Testis (tissue), 3 donors: Measurements from ENCODE around the gene XRCC1. TPM values are rescaled to one million over a fixed set of nuclear protein-coding genes. Genes with fewer than 3 reads are reported as not detected.

Source experiments
- DNase-seq: peaks from one replicate; pipeline ENCODE4 v3.0.0-alpha.2; 2019
- H3K27ac ChIP-seq, 2 donors: fragments of 200-600 bp; sonication (generic); one replicate each; pipeline ENCODE4 v1.5.1; 2019
- H3K27me3 ChIP-seq: fragments of 200-600 bp; sonication (generic); one replicate; pipeline ENCODE4 v1.5.1; 2019
- H3K36me3 ChIP-seq: fragments of 200-600 bp; sonication (generic); one replicate; pipeline ENCODE4 v1.5.1; 2017; ENCODE audit warnings: low read depth; ENCODE audit errors: missing control alignments
- H3K4me1 ChIP-seq: fragments of 200-600 bp; sonication (generic); one replicate; pipeline ENCODE4 v1.5.1; 2019
- H3K4me3 ChIP-seq, 2 donors: fragments of 200-600 bp; sonication (generic); one replicate each; pipeline ENCODE4 v1.5.1; 2017 to 2019
- H3K9me3 ChIP-seq: fragments of 200-600 bp; sonication (generic); one replicate; pipeline ENCODE4 v1.5.1; 2017
- POLR2A ChIP-seq: fragments of 450-650 bp; IDR thresholded peaks from one replicate; pipeline ENCODE4 v1.6.1; 2017; ENCODE audit warnings: antibody characterized with exemption, mild to moderate bottlenecking, moderate library complexity
- WGBS, 2 donors: methylation state at CpG; one replicate each; pipeline ENCODE4 v1.1.5; 2018; 5-methylcytosine and 5-hydroxymethylcytosine counted together
- intact Hi-C: fragments of 100-400 bp; cut with DNase I; formaldehyde crosslinking; loops from one replicate; pipeline ENCODE4 v1.15.1; 2023; ENCODE audit warnings: low total_unique reads
- polyA plus RNA-seq: library from polyadenylated mRNA; stranded (reverse); fragments of 350-450 nt; fragmentation: Illumina TruSeq; extraction: RNeasy Lipid Tissue Mini Kit (QIAGEN cat#74804); gene quantifications from one replicate; pipeline ENCODE4 v1.2.3, GENCODE V29; 2014; ENCODE audit warnings: low read depth, low replicate concordance; ENCODE audit not compliant: insufficient read depth
- total RNA-seq, 2 donors: library from RNA; depleted of rRNA; stranded (reverse); fragments of >200 nt; gene quantifications; one replicate each; pipeline ENCODE4 v1.2.3, GENCODE V29; 2016
- TF ChIP-seq, protein P1 (sequence below), 3 experiments: fragments of 450-650 bp in 2 of 3; fragments of 200-600 bp in 1 of 3; sonication (generic) in 1 of 3; IDR thresholded peaks; one replicate each; pipeline ENCODE4 v1.5.1; 2016 to 2019; ENCODE audit warnings: antibody characterized with exemption in 3 of 3, mild to moderate bottlenecking in 2 of 3, moderate library complexity in 1 of 3

The XRCC1 gene
- total and polyA plus RNA-seq, 3 donors from 2014 or later = 40.6 to 49.1 (median 44.8) TPM

DNA sequence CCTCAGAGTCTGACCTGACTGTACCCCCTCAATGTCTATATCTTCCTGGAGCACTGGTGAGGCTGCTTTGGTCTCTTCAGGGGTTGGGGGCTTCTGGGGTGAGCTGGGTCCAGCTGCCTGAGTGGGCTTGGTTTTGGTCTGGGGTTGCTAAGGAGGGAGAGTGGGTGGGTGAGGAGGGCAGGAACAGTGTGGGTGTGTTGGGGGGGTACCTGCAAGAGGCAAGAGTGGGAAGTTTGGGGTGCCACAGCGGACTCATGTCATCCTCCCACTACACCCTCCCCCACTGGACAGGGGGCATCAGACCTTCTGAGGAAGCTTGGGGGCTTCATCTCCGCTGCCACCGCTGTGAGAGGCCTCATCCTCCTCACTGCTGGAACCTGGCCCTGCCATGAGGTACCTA lies 28.7 kb downstream of the XRCC1 start:
- Histone ChIP-seq H3K4me1 (no peaks in the 10 kb centered on the region), H3K27me3 (no peaks in the 10 kb centered on the region), H3K9me3 (no peaks in the 10 kb centered on the region), H3K27ac (no peak overlapping the region), H3K4me3 (no peak overlapping the region), H3K36me3 (no peaks in the 10 kb centered on the region)
- DNase-seq = no peak
- intact Hi-C loops = no loop called here
- TF ChIP-seq, protein P1, sequence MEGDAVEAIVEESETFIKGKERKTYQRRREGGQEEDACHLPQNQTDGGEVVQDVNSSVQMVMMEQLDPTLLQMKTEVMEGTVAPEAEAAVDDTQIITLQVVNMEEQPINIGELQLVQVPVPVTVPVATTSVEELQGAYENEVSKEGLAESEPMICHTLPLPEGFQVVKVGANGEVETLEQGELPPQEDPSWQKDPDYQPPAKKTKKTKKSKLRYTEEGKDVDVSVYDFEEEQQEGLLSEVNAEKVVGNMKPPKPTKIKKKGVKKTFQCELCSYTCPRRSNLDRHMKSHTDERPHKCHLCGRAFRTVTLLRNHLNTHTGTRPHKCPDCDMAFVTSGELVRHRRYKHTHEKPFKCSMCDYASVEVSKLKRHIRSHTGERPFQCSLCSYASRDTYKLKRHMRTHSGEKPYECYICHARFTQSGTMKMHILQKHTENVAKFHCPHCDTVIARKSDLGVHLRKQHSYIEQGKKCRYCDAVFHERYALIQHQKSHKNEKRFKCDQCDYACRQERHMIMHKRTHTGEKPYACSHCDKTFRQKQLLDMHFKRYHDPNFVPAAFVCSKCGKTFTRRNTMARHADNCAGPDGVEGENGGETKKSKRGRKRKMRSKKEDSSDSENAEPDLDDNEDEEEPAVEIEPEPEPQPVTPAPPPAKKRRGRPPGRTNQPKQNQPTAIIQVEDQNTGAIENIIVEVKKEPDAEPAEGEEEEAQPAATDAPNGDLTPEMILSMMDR (IDR thresholded peaks at IDR 0.05) = no peak
- no peak for TF ChIP-seq POLR2A
- 100% methylated on average over 1 to 3 of the region's 3 CpGs for WGBS, 2 donors

DNA sequence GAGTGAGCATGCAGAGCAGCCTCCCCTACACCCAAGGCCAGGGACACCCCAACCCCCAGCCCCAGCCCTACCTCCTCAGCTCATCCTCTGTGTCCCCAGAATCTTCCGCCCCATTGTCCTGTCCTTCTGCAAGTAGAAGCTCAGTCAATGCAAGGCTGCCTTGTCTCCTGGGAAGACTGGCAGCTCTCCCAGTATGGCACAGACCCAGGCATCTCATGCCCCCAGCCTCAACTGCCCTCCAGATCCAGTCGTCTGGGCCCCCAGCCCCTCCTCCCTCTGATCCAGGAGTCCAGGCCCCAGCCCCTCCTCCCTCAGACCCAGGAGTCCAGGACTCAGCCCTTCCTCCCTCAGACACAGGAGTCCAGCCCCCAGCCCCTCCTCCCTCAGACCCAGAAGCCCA lies 29.3 kb downstream of the XRCC1 start:
- Histone ChIP-seq H3K9me3 (no peaks in the 10 kb centered on the region), H3K27me3 (no peaks in the 10 kb centered on the region), H3K4me3 (no peak overlapping the region), H3K4me1 (no peaks in the 10 kb centered on the region), H3K36me3 (no peaks in the 10 kb centered on the region), H3K27ac (no peak overlapping the region)
- TF ChIP-seq POLR2A = no peak
- TF ChIP-seq, protein P1 (IDR thresholded peaks at IDR 0.05) = no peak
- intact Hi-C loops = no loop called here
- 72 to 75% methylated on average over 2 of the region's 2 CpGs for WGBS, 2 donors
- DNase-seq = no peak

DNA sequence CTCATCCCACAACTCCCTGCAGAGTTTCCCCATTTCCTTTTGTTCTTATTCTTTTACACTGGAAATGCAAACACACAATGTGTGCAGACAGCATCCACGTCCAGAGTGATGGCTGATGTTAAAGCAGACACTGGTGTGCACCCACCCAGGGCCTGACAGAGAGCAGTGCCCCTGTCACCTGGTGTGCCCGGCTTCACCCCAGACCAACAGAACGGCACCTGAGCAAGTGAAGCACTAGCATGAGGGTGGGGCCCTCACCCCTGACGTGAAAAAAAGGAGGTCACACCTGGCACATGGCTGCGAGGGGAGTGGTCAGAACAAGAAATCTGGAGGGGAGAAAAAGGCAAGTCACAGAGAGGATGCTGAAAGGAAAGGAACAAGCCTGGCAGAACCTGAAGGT lies 30.1 kb downstream of the XRCC1 start:
- Histone ChIP-seq H3K4me3 (no peak overlapping the region), H3K27me3 (no peaks in the 10 kb centered on the region), H3K4me1 (no peaks in the 10 kb centered on the region), H3K27ac (no peak overlapping the region), H3K36me3 (no peaks in the 10 kb centered on the region), H3K9me3 (no peaks in the 10 kb centered on the region)
- DNase-seq = no peak
- TF ChIP-seq, protein P1 (IDR thresholded peaks at IDR 0.05) = no peak
- TF ChIP-seq POLR2A = no peak
- WGBS, 2 donors = 88 to 94% methylated on average over 5 of the region's 5 CpGs
- intact Hi-C loops = no loop called here

DNA sequence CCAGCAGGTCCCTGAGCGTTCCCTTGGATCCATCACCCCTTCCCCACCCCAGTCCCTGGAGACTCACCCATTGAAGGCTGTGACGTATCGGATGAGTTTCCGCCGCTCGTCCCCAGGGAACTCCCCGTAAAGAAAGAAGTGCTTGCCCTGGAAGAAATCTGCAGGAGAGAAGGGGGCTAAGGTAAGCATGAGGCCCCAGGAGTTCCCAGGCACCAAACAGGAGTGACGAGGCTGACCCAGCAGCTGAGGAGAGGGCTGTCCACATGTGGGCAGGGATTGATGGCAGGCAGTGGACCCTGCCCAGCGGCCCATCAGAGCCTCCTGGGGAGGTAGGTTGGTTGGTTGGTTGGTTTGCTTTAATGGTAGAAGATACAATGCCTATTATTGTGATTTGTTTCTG lies 31.2 kb downstream of the XRCC1 start:
- no peak for DNase-seq
- H3K9me3 ChIP-seq = no peaks in the 10 kb centered on the region
- no peaks in the 10 kb centered on the region for H3K27me3 ChIP-seq
- H3K27ac ChIP-seq = no peak overlapping the region
- intact Hi-C loops = no loop called here
- H3K4me1 ChIP-seq = no peaks in the 10 kb centered on the region
- TF ChIP-seq POLR2A = no peak
- TF ChIP-seq, protein P1 (IDR thresholded peaks at IDR 0.05) = no peak
- 94 to 95% methylated on average over 5 to 9 of the region's 9 CpGs for WGBS, 2 donors
- H3K36me3 ChIP-seq = no peaks in the 10 kb centered on the region
- no peak overlapping the region for H3K4me3 ChIP-seq

DNA sequence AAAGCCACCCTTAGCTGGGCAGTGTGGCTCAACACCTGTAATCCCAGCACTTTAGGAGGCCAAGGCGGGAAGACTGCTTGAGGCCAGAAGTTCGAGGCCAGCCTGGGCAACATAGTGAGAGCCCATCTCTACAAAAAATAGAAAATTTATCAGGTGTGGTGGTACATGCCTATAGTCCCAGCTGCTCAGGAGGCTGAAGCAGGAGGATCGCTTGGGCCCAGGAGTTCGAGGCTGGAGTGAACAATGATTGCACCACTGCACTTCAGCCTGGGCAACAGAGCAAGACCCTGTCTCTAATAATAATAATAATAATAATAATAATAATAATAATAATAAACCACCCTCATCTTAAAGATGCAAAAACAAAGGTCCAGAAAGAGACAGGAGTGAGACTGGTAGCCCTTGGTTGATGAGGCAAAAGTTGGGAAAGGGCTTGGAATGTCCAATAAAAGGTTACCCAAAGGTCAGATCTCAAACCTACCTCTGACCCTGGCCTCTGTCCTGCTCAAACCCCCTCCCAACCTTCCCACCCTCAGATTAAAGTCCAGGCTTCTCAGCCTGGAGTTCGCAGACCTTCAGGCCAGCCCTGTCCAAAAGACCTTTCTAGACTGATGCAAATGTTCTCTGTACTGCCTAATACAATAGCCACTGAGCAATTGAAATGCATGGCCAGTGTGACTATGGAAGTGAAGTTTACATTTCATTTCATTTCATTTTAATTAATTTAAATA lies 33.2 kb downstream of the XRCC1 start:
- TF ChIP-seq POLR2A = no peak
- TF ChIP-seq, protein P1 (IDR thresholded peaks at IDR 0.05) = no peak
- 94 to 100% methylated on average over 5 of the region's 5 CpGs for WGBS, 2 donors
- Histone ChIP-seq H3K36me3 (no peaks in the 10 kb centered on the region), H3K27ac (no peak overlapping the region), H3K4me3 (no peak overlapping the region), H3K9me3 (peaks cover 6% of the 10 kb centered on the region), H3K27me3 (no peaks in the 10 kb centered on the region), H3K4me1 (no peaks in the 10 kb centered on the region)
- no peak for DNase-seq
- intact Hi-C loops = no loop called here
